CD4-positive, alpha-beta T cell (primary cell): ENCODE measurements around the gene LRRK1. TPM values are rescaled to one million over a fixed set of nuclear protein-coding genes. Genes with fewer than 3 reads are reported as not detected.

Experiments
- ATAC-seq: fragments of 200-7000 bp; cut with Tn5 transposase; one replicate; pipeline ENCODE4 v1.10.0; 2022; ENCODE audit warnings: mild to moderate bottlenecking; ENCODE audit not compliant: poor library complexity
- CTCF ChIA-PET: fragments of 350-600 bp; sonication (Branson Sonifier 250); formaldehyde crosslinking; loops from one replicate; lab custom pipeline; 2021; ENCODE audit warnings: antibody characterized with exemption, inconsistent platforms; lab: Charles Lee
- POLR2A ChIA-PET: fragments of 350-600 bp; sonication (Branson Sonifier 250); formaldehyde crosslinking; loops from one replicate; lab custom pipeline; 2021; ENCODE audit warnings: antibody characterized with exemption, inconsistent platforms; lab: Charles Lee
- DNase-seq, 14 experiments: peaks; one replicate each; pipeline ENCODE4 v3.0.0-alpha.2; 2013 to 2020; ENCODE audit warnings: mixed read lengths in 2 of 14
- H3K27ac ChIP-seq, 2 donors: one replicate each; pipeline versions ENCODE4 v1.5.1 to v1.7.0; 2013; ENCODE audit warnings: low read length in 2 of 2, low read depth in 1 of 2, mild to moderate bottlenecking in 1 of 2
- H3K27me3 ChIP-seq, 2 experiments: 1 replicate in 1 of 2; 2 replicates in 1 of 2; pipeline versions ENCODE4 v1.6.1 to v1.7.0; 2013; ENCODE audit warnings: low read length in 2 of 2, control low read depth in 1 of 2, mild to moderate bottlenecking in 1 of 2, moderate library complexity in 1 of 2; ENCODE audit not compliant: insufficient read depth in 2 of 2, control insufficient read depth in 1 of 2
- H3K36me3 ChIP-seq: one replicate; pipeline ENCODE4 v1.6.1; 2013; ENCODE audit warnings: low read length, control low read depth; ENCODE audit not compliant: insufficient read depth
- H3K4me1 ChIP-seq: one replicate; pipeline ENCODE4 v1.6.1; 2013; ENCODE audit warnings: low read length, control low read depth; ENCODE audit not compliant: insufficient read depth
- H3K4me3 ChIP-seq: one replicate; pipeline ENCODE4 v1.5.1; 2013; ENCODE audit warnings: mild to moderate bottlenecking, low read length, moderate library complexity
- H3K9me3 ChIP-seq, 2 experiments: 1 replicate in 1 of 2; 2 replicates in 1 of 2; pipeline versions ENCODE4 v1.6.1 to v1.7.0; 2013; ENCODE audit warnings: low read length in 2 of 2, mild to moderate bottlenecking in 2 of 2, control low read depth in 1 of 2, moderate library complexity in 1 of 2; ENCODE audit not compliant: control insufficient read depth in 1 of 2, insufficient read depth in 1 of 2
- H3K27ac Mint-ChIP-seq: one replicate; pipeline ENCODE4 v1.8.0; 2020; ENCODE audit warnings: mixed read lengths
- H3K27me3 Mint-ChIP-seq: one replicate; pipeline ENCODE4 v1.8.0; 2021; ENCODE audit warnings: mixed read lengths
- H3K36me3 Mint-ChIP-seq: one replicate; pipeline ENCODE4 v1.8.0; 2021; ENCODE audit warnings: low read depth, mixed read lengths
- H3K4me1 Mint-ChIP-seq: one replicate; pipeline ENCODE4 v1.8.0; 2021; ENCODE audit warnings: low read depth, mixed read lengths
- H3K4me3 Mint-ChIP-seq: one replicate; pipeline ENCODE4 v1.8.0; 2020; ENCODE audit warnings: mild to moderate bottlenecking, mixed read lengths
- H3K9me3 Mint-ChIP-seq: one replicate; pipeline ENCODE4 v1.8.0; 2020; ENCODE audit warnings: mixed read lengths
- CTCF ChIP-seq: fragments of 200-600 bp; IDR thresholded peaks from one replicate; pipeline ENCODE4 v1.8.0; 2022; ENCODE audit warnings: antibody characterized with exemption, mild to moderate bottlenecking
- intact Hi-C, 2 experiments: fragments of 100-400 bp; cut with DNase I in 1 of 2; cut with micrococcal nuclease in 1 of 2; formaldehyde crosslinking; loops; one replicate each; pipeline versions ENCODE4 v1.15.1 to v1.9.0; 2023 to 2025; cut with DNase I, micrococcal nuclease
- total RNA-seq, 174 experiments: library from RNA in 2 of 174; stranded (reverse) in 2 of 174; gene quantifications; one replicate each; pipeline ENCODE4 v1.2.3 and lab custom pipeline; 2021 to 2026

LRRK1 gene
- total RNA-seq, 2 experiments from 2014 or later: 0.60 to 0.73 TPM

DNA sequence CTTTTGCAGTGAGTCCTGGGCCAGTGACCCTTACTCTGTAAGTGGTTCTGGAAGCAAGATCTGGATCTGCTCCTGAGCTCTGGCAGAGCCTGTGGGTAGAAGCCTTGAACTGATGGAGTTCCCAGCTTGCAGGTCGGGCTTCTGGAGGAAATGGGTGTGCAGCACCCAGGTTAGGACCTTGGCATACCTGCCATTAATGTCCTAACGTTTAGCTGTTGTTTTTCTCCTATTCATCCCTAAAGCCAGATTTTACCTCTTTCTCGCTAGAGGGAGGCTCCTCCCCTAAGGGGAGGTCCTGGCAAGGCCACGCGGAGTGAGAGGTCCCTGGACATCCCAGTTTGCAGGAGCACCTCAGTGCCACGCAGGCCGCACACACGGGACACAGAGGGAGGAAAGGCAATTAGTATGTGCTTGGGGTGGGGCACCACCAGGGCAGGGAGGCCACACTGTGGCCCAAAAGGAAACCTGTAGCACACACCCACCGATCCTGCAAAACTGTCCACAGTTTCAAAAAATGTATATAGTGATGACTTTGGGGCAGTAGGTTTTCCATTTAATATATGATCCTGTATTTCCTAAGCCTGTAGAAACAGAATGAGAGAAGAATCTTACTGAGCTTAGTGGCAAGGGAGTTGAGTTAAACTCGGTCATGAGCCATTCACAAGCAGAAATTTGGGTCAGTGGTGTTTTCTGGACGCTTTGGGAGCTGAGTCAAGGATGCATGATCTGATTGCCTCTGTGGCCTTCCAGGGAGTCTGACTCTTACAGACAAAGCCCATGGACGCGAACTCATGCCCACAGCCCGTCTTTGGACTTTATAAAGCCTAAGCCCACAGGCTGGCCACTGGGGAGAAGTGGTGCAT lies 148.7 kb downstream of the LRRK1 start:
- no peaks in the 10 kb centered on the region for H3K36me3 Mint-ChIP-seq
- Histone ChIP-seq H3K27ac (no peak overlapping the region), H3K36me3 (no peaks in the 10 kb centered on the region), H3K27me3 (no peaks in the 10 kb centered on the region), H3K9me3 (no peaks in the 10 kb centered on the region), H3K4me3 (no peak overlapping the region), H3K4me1 (peaks cover 3% of the 10 kb centered on the region)
- DNase-seq: no peak
- ChIA-PET POLR2A (no interaction called here), CTCF (no interaction called here)
- H3K27ac Mint-ChIP-seq: no peak overlapping the region
- ATAC-seq: no peak
- no peaks in the 10 kb centered on the region for H3K4me1 Mint-ChIP-seq
- H3K27me3 Mint-ChIP-seq: no peaks in the 10 kb centered on the region
- TF ChIP-seq CTCF: no peak
- no peak overlapping the region for H3K4me3 Mint-ChIP-seq
- no peaks in the 10 kb centered on the region for H3K9me3 Mint-ChIP-seq
- intact Hi-C loops: no loop called here

DNA sequence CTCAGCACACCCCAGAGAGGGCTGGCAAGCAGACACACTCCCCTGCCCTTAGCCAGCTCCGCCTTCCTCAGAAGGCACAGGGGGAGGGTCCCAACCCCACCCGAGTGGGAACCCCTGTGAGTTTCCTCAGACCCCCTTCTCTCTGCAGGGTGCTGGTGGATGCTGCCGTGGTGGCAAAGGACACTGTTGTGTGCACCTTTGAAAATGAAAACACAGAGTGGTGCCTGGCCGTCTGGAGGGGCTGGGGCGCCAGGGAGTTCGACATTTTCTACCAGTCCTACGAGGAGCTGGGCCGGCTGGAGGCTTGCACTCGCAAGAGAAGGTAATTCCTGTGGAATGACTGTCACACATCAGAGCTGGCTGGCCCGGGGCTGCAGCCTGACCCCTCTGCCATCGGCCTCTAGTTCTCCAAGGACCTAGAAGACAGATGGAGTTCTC lies 149.4 kb downstream of the LRRK1 start:
- no peaks in the 10 kb centered on the region for H3K36me3 Mint-ChIP-seq
- no peak for DNase-seq
- no peaks in the 10 kb centered on the region for H3K4me1 Mint-ChIP-seq
- Histone ChIP-seq H3K9me3 (no peaks in the 10 kb centered on the region), H3K4me3 (no peak overlapping the region), H3K27ac (no peak overlapping the region), H3K4me1 (peaks cover 3% of the 10 kb centered on the region), H3K27me3 (no peaks in the 10 kb centered on the region), H3K36me3 (no peaks in the 10 kb centered on the region)
- ATAC-seq: no peak
- H3K27ac Mint-ChIP-seq: no peak overlapping the region
- intact Hi-C loops: no loop called here
- no peaks in the 10 kb centered on the region for H3K27me3 Mint-ChIP-seq
- H3K9me3 Mint-ChIP-seq: no peaks in the 10 kb centered on the region
- ChIA-PET CTCF (no interaction called here), POLR2A (no interaction called here)
- TF ChIP-seq CTCF: no peak
- no peak overlapping the region for H3K4me3 Mint-ChIP-seq

DNA sequence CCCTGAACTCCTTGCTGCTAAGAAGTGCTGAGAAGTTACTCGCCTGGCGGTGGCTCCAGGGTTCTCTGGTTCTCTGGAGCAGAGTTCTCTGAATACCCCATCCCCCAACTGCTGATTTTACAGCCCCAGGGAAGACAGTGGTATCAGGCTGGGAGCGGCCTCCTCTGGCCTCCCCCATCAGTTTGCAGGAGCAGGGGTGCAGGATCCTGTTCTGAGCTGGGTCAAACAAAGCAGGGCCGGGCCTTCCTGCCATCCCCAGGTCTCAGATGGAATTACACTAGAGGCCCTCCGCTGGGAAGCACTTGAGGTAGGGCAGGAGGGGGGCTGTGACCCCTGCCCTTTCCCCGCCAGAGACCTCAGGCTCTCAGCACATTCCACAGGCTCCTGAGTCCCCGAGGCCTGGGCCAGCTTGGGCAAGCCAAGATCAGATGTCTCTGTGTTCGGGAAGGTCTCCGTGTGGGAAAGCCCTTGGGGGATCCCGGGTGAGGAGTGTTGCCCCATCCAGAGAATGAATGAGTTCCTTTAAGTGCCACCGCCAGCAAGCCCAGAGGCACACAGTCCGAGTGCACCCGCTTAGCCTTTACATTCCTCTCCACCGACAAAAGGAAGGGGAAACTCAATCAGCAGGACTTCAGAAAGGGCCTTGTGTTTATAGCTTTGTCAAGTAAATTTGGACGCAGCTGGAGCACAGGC lies 149.9 kb downstream of the LRRK1 start:
- no peak for DNase-seq
- H3K9me3 ChIP-seq: no peaks in the 10 kb centered on the region
- no peak overlapping the region for H3K27ac ChIP-seq
- intact Hi-C loops: no loop called here
- TF ChIP-seq CTCF: no peak
- H3K9me3 Mint-ChIP-seq: no peaks in the 10 kb centered on the region
- H3K36me3 Mint-ChIP-seq: no peaks in the 10 kb centered on the region
- H3K27me3 ChIP-seq: no peaks in the 10 kb centered on the region
- no peaks in the 10 kb centered on the region for H3K4me1 Mint-ChIP-seq
- CTCF ChIA-PET: no interaction called here
- H3K4me3 ChIP-seq: no peak overlapping the region
- H3K4me1 ChIP-seq: peaks cover 3% of the 10 kb centered on the region
- H3K36me3 ChIP-seq: no peaks in the 10 kb centered on the region
- no peaks in the 10 kb centered on the region for H3K27me3 Mint-ChIP-seq
- H3K27ac Mint-ChIP-seq: no peak overlapping the region
- POLR2A ChIA-PET: no interaction called here
- no peak for ATAC-seq
- no peak overlapping the region for H3K4me3 Mint-ChIP-seq
